SK-N-MC (cell line): ENCODE measurements around the gene SCAF4.

ENCODE experiments used
- EZH2 ChIP-seq: fragments of 200-600 bp; sonication (generic); IDR thresholded peaks from one replicate; pipeline ENCODE4 v1.6.1; 2017; ENCODE audit warnings: antibody characterized with exemption
- FOXP2 ChIP-seq: optimal IDR thresholded peaks from 2 replicates; pipeline ENCODE3; 2011; ENCODE audit warnings: mild to moderate bottlenecking, moderate library complexity; ENCODE audit not compliant: insufficient read depth; ENCODE audit errors: extremely low read length, control extremely low read depth
- POLR2AphosphoS5 ChIP-seq: IDR thresholded peaks from 2 replicates; pipeline ENCODE4 v1.6.1; 2012; ENCODE audit warnings: mild to moderate bottlenecking, low read depth, low read length, borderline replicate concordance

- TF ChIP-seq POLR2AphosphoS5 (no peak), EZH2 (no peak), FOXP2 (no peak)
Observed at GRCh38 chr21:31700040-31700439, 31.9 kb downstream of the SCAF4 start.
